GM12801 (cell line): ENCODE data around the gene METAP2.

Source experiments
- CTCF ChIP-seq: IDR thresholded peaks from one replicate; pipeline ENCODE4 v1.5.1; 2011; ENCODE audit warnings: control low read depth; ENCODE audit not compliant: insufficient read length; ENCODE audit errors: extremely low read depth

The METAP2 gene

GRCh38 chr12:95495433-95495832 lies 21.5 kb downstream of the METAP2 start:
- TF ChIP-seq CTCF, result no peak

- TF ChIP-seq CTCF, result no peak
These were observed 23.1 kb downstream of the METAP2 start for GRCh38 chr12:95497031-95497430.

GRCh38 chr12:95498968-95499367 lies 25.0 kb downstream of the METAP2 start:
- no peak for TF ChIP-seq CTCF

GRCh38 chr12:95499772-95500171 lies 25.8 kb downstream of the METAP2 start:
- TF ChIP-seq CTCF, result no peak

GRCh38 chr12:95504140-95504539 lies 30.2 kb downstream of the METAP2 start:
- no peak for TF ChIP-seq CTCF

- TF ChIP-seq CTCF, result no peak
These were observed 31.1 kb downstream of the METAP2 start for GRCh38 chr12:95505039-95505438.

- no peak for TF ChIP-seq CTCF
These were observed 33.0 kb downstream of the METAP2 start for GRCh38 chr12:95506707-95507523.
